Measurements from ENCODE around the gene MS4A2. TPM values are rescaled to one million over a fixed set of nuclear protein-coding genes. Genes with fewer than 3 reads are reported as not detected.

The MS4A2 gene
- total and polyA plus RNA-seq, 3 donors from 2014 or later = 0.39 to 2.6 (median 2.0) TPM

GRCh38 chr11:60077216-60077817 lies 11.1 kb upstream of the MS4A2 start:
- Histone ChIP-seq H3K4me3 (no peak overlapping the region), H3K27ac (no peak overlapping the region), H3K9me3 (no peaks in the 10 kb centered on the region), H3K4me1 (no peaks in the 10 kb centered on the region), H3K27me3 (no peaks in the 10 kb centered on the region), H3K36me3 (ENCODE audit: low read depth, missing control alignments) (no peaks in the 10 kb centered on the region)
- DNase-seq = no peak
- TF ChIP-seq CTCF (IDR thresholded peaks at IDR 0.05) (no peak), POLR2A (IDR thresholded peaks at IDR 0.05) (no peak)
- intact Hi-C loops (cut with DNase I; ENCODE audit: low total_unique reads) = no loop called here
- WGBS, 2 donors = 62 to 77% methylated on average over 15 of the region's 15 CpGs

GRCh38 chr11:60077981-60078380 lies 10.5 kb upstream of the MS4A2 start:
- no peak overlapping the region for H3K27ac ChIP-seq
- H3K36me3 ChIP-seq (ENCODE audit: low read depth, missing control alignments) = no peaks in the 10 kb centered on the region
- DNase-seq = no peak
- no peaks in the 10 kb centered on the region for H3K27me3 ChIP-seq
- no peaks in the 10 kb centered on the region for H3K4me1 ChIP-seq
- no peak for TF ChIP-seq POLR2A (IDR thresholded peaks at IDR 0.05)
- intact Hi-C loops (cut with DNase I; ENCODE audit: low total_unique reads) = no loop called here
- H3K9me3 ChIP-seq = no peaks in the 10 kb centered on the region
- 65 to 68% methylated on average over 1 of the region's 1 CpG for WGBS, 2 donors
- H3K4me3 ChIP-seq = no peak overlapping the region

- no peak overlapping the region for H3K27ac ChIP-seq
- WGBS, 2 donors = 84 to 85% methylated on average over 4 of the region's 4 CpGs
- DNase-seq = no peak
- no peaks in the 10 kb centered on the region for H3K4me1 ChIP-seq
- TF ChIP-seq CTCF (IDR thresholded peaks at IDR 0.05) (no peak), POLR2A (IDR thresholded peaks at IDR 0.05) (no peak)
- no peaks in the 10 kb centered on the region for H3K9me3 ChIP-seq
- no peak overlapping the region for H3K4me3 ChIP-seq
- H3K27me3 ChIP-seq = no peaks in the 10 kb centered on the region
- intact Hi-C loops (cut with DNase I; ENCODE audit: low total_unique reads) = no loop called here
- no peaks in the 10 kb centered on the region for H3K36me3 ChIP-seq (ENCODE audit: low read depth, missing control alignments)
These were observed 9.7 kb upstream of the MS4A2 start for GRCh38 chr11:60078745-60079144.

- no peak for TF ChIP-seq POLR2A (IDR thresholded peaks at IDR 0.05)
- WGBS, 2 donors = 73 to 88% methylated on average over 3 of the region's 3 CpGs
- Histone ChIP-seq H3K36me3 (ENCODE audit: low read depth, missing control alignments) (no peaks in the 10 kb centered on the region), H3K27ac (no peak overlapping the region), H3K4me1 (no peaks in the 10 kb centered on the region), H3K4me3 (no peak overlapping the region), H3K27me3 (no peaks in the 10 kb centered on the region), H3K9me3 (no peaks in the 10 kb centered on the region)
- intact Hi-C loops (cut with DNase I; ENCODE audit: low total_unique reads) = no loop called here
- DNase-seq = no peak
These were observed 7.9 kb upstream of the MS4A2 start for GRCh38 chr11:60080535-60080934.

- WGBS, 2 donors = 84 to 89% methylated on average over 3 of the region's 3 CpGs
- Histone ChIP-seq H3K27me3 (no peaks in the 10 kb centered on the region), H3K9me3 (no peaks in the 10 kb centered on the region), H3K4me1 (no peaks in the 10 kb centered on the region), H3K36me3 (ENCODE audit: low read depth, missing control alignments) (no peaks in the 10 kb centered on the region), H3K27ac (no peak overlapping the region), H3K4me3 (no peak overlapping the region)
- intact Hi-C loops (cut with DNase I; ENCODE audit: low total_unique reads) = no loop called here
- TF ChIP-seq CTCF (IDR thresholded peaks at IDR 0.05) (no peak), POLR2A (IDR thresholded peaks at IDR 0.05) (no peak)
- DNase-seq = no peak
These were observed 3.7 kb upstream of the MS4A2 start for GRCh38 chr11:60084631-60085273.

- WGBS, 2 donors = 78 to 90% methylated on average over 2 of the region's 2 CpGs
- no peaks in the 10 kb centered on the region for H3K4me1 ChIP-seq
- intact Hi-C loops (cut with DNase I; ENCODE audit: low total_unique reads) = no loop called here
- H3K27me3 ChIP-seq = no peaks in the 10 kb centered on the region
- DNase-seq = no peak
- H3K4me3 ChIP-seq = no peak overlapping the region
- TF ChIP-seq POLR2A (IDR thresholded peaks at IDR 0.05) (no peak), CTCF (IDR thresholded peaks at IDR 0.05) (no peak)
- no peaks in the 10 kb centered on the region for H3K36me3 ChIP-seq (ENCODE audit: low read depth, missing control alignments)
- no peak overlapping the region for H3K27ac ChIP-seq
- no peaks in the 10 kb centered on the region for H3K9me3 ChIP-seq
These were observed 2.6 kb upstream of the MS4A2 start for GRCh38 chr11:60085909-60086308.
